ENCODE measurements around the gene FXN.

FXN gene

DNA sequence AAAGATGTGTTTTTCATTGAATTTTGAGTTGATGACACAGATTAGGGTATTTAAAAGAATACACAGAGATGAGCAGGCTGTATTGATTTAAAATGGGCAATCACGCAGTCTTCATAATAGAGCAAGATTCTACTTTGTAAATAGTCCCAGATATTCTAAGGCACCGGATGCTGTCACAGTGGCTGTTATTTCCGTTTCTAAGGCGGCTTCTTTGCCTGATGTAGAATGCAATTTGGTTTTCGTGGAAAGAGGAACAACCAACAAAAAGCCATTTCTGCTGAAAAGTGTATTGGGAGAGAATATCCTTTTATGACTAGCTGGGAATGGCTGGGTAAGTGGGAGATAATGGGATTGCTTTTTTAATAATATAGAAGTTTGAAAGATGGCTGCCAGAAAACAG is 39.1 kb upstream of the FXN start:
- no peak for ATAC-seq
- TF ChIP-seq CSDC2 (CRISPR knock-in tag; IDR thresholded peaks at IDR 0.05): no peak
- no peak for TF ChIP-seq ARNTL (CRISPR knock-in tag; IDR thresholded peaks at IDR 0.05; ENCODE audit: borderline replicate concordance, low read depth)

DNA sequence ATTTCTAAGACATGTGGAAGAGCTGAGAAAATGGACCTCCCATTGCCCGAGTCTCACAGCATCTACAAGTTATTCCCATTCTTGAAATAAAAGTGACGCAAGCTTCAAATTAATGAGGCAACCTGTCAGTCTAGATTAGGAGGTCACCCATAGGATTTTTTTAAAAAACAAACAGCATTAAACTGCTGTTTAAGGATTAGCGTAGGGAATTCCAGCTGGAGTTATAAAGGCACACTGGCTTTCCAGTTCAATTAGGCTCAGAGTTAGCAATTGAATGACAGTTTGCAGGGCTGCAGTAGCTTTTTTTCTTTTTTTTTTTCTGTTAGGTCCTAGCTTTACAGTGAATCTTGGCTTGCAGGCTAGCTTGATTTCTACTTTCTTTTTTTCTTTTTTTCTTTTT is 37.9 kb upstream of the FXN start:
- ATAC-seq: no peak
- TF ChIP-seq PPARA (CRISPR knock-in tag; IDR thresholded peaks at IDR 0.05; ENCODE audit: borderline replicate concordance) (no peak), GLIS3 (CRISPR knock-in tag; IDR thresholded peaks at IDR 0.05) (no peak), CREB5 (CRISPR knock-in tag; IDR thresholded peaks at IDR 0.05; ENCODE audit: low read depth) (no peak), ZFP3 (CRISPR knock-in tag; IDR thresholded peaks at IDR 0.05) (no peak), RARB (CRISPR knock-in tag; IDR thresholded peaks at IDR 0.05) (no peak), ARNTL (CRISPR knock-in tag; IDR thresholded peaks at IDR 0.05; ENCODE audit: borderline replicate concordance, low read depth) (no peak)

DNA sequence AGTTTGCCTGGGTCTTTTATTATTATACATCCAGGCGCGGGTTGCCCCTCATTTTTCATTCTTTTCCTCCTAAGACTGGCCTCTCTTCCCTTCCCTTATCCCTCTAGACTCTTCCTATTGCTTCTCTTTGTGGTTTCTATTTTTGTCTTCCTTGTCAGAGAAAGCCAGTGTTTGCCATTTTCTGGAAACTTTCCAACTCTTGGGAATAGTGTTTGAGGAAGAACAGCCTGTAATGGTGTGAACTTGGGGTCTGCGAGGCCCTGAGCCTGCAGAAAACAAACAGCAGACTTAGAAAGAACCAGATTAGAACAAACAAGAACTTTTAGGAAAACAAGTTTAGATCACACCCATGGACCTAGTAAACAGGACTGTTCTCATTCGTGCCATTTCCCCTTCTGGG is 37.2 kb upstream of the FXN start:
- no peak for ATAC-seq
- TF ChIP-seq ZFP3 (CRISPR knock-in tag; IDR thresholded peaks at IDR 0.05) (no peak), RARB (CRISPR knock-in tag; IDR thresholded peaks at IDR 0.05) (no peak), ZNF70 (CRISPR knock-in tag; IDR thresholded peaks at IDR 0.05) (no peak), SNAI2 (CRISPR knock-in tag; IDR thresholded peaks at IDR 0.05) (no peak), CSRNP3 (CRISPR knock-in tag; IDR thresholded peaks at IDR 0.05) (no peak), GLIS3 (CRISPR knock-in tag; IDR thresholded peaks at IDR 0.05) (no peak), CSDC2 (CRISPR knock-in tag; IDR thresholded peaks at IDR 0.05) (no peak), TOX (CRISPR knock-in tag; IDR thresholded peaks at IDR 0.05; ENCODE audit: borderline replicate concordance) (no peak), POU6F1 (CRISPR knock-in tag; IDR thresholded peaks at IDR 0.05; ENCODE audit: borderline replicate concordance, low read depth) (no peak), ZNF8 (CRISPR knock-in tag; IDR thresholded peaks at IDR 0.05) (no peak)

DNA sequence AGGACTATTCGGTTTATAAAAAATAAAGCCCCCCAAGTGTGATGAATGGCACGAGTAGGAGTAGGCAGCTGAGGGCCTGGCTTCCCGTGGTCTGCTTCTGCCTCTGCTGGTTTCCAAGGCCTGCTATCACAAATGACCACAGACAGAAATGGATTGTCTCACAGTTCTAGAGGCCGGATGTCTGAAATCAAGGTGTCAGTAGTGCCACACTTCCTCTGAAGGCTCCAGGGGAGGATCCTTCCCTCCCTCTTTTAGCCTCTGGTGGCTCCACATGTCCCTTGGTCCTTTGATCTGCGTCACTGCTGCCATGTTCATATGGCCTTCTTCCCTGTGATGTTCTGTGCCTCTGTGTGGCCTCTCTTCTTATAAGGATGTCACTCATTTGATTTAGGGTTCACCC is 36.7 kb upstream of the FXN start:
- TF ChIP-seq BACH2 (CRISPR knock-in tag; IDR thresholded peaks at IDR 0.05; ENCODE audit: borderline replicate concordance) (no peak), CREB5 (CRISPR knock-in tag; IDR thresholded peaks at IDR 0.05; ENCODE audit: low read depth) (no peak), ESRRG (CRISPR knock-in tag; IDR thresholded peaks at IDR 0.05) (no peak), POU6F1 (CRISPR knock-in tag; IDR thresholded peaks at IDR 0.05; ENCODE audit: borderline replicate concordance, low read depth) (no peak)
- no peak for ATAC-seq

DNA sequence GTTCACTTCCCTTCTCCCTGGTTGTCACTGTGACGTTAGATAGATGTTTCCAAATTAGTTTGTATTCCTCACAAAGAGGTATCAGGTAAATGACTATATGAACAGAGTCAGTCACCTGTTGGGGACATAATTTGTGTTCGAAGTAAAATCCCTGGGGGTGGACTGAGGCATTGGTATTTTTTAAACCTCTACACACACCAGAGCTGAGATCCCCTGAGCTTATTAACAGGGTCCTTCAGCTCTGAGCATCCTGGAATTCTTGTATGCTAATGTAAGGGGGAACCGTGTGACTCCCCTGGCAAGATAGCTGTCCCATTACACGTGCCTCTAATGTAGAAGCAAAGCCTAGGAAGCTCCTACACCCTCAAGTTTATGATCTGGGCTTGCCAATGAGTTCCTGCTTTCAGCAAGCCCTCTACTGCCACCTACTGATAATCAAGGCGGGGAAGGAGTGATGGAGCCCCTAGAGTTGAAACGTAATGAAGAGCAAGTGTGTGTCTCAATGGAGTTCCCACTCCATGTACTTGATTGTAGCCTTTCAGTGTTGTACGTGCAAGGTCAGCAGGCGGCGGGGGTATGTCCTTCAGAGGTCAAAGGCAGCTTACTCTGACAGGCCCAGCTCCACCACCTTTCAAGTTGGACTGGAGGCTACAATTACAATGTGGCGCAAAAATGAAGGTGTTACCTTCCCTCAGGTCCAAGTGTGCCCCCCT is 36.0 kb upstream of the FXN start:
- ATAC-seq: peak; percentile 92
- TF ChIP-seq ZC3H10 (CRISPR knock-in tag; IDR thresholded peaks at IDR 0.05) (no peak), ZNF70 (CRISPR knock-in tag; IDR thresholded peaks at IDR 0.05) (no peak), PATZ1 (CRISPR knock-in tag; IDR thresholded peaks at IDR 0.05; ENCODE audit: borderline replicate concordance) (no peak), GLIS3 (CRISPR knock-in tag; IDR thresholded peaks at IDR 0.05) (no peak), CREB5 (CRISPR knock-in tag; IDR thresholded peaks at IDR 0.05; ENCODE audit: low read depth) (no peak), OSR1 (CRISPR knock-in tag; IDR thresholded peaks at IDR 0.05) (no peak)

Measured in SK-N-SH treated with all-trans-retinoic acid at 6 μM for 48 hours (cell line).